HG03439 (cell line): ENCODE data around the gene GREB1L.
A peak's percentile ranks its signal among the peaks of the same experiment; 100 is the strongest.

Source experiments
- ATAC-seq: cut with Tn5 transposase; IDR thresholded peaks from one replicate; pipeline ENCODE4 v1.9.1; 2021; ENCODE audit warnings: mild to moderate bottlenecking, moderate library complexity; ENCODE audit not compliant: unreplicated experiment

GREB1L gene

GRCh38 chr18:21479721-21480120 lies 237.7 kb downstream of the GREB1L start:
- no peak for ATAC-seq

- no peak for ATAC-seq
Observed at GRCh38 chr18:21481739-21482138, 239.7 kb downstream of the GREB1L start.

GRCh38 chr18:21483051-21483450 lies 241.0 kb downstream of the GREB1L start:
- no peak for ATAC-seq

GRCh38 chr18:21484851-21485636 lies 243.0 kb downstream of the GREB1L start:
- ATAC-seq, result no peak

- ATAC-seq, result no peak
Observed at GRCh38 chr18:21486905-21487437, 244.9 kb downstream of the GREB1L start.

- ATAC-seq, result peak; percentile 53
Observed at GRCh38 chr18:21489119-21489750, 247.2 kb downstream of the GREB1L start.

GRCh38 chr18:21489919-21490495 lies 248.0 kb downstream of the GREB1L start:
- ATAC-seq, result no peak

GRCh38 chr18:21490748-21491147 lies 248.7 kb downstream of the GREB1L start:
- no peak for ATAC-seq

- no peak for ATAC-seq
Observed at GRCh38 chr18:21496277-21496835, 254.3 kb downstream of the GREB1L start.

- no peak for ATAC-seq
Observed at GRCh38 chr18:21499997-21500396, 258.0 kb downstream of the GREB1L start.

GRCh38 chr18:21502661-21503060 lies 260.6 kb downstream of the GREB1L start:
- no peak for ATAC-seq

GRCh38 chr18:21507913-21508701 lies 266.1 kb downstream of the GREB1L start:
- ATAC-seq, result no peak

GRCh38 chr18:21509062-21509461 lies 267.0 kb downstream of the GREB1L start:
- ATAC-seq, result no peak

GRCh38 chr18:21513292-21513691 lies 271.3 kb downstream of the GREB1L start:
- ATAC-seq, result no peak

- ATAC-seq, result no peak
Observed at GRCh38 chr18:21513741-21514140, 271.7 kb downstream of the GREB1L start.

- no peak for ATAC-seq
Observed at GRCh38 chr18:21522530-21522929, 280.5 kb downstream of the GREB1L start.

GRCh38 chr18:21525916-21526315 lies 283.9 kb downstream of the GREB1L start:
- no peak for ATAC-seq

- no peak for ATAC-seq
Observed at GRCh38 chr18:21526463-21526862, 284.4 kb downstream of the GREB1L start.

- no peak for ATAC-seq
Observed at GRCh38 chr18:21534327-21534726, 292.3 kb downstream of the GREB1L start.

GRCh38 chr18:21538230-21538629 lies 296.2 kb downstream of the GREB1L start:
- no peak for ATAC-seq

GRCh38 chr18:21546423-21546822 lies 304.4 kb downstream of the GREB1L start:
- ATAC-seq, result no peak
